PC-9 (cell line): ENCODE measurements around the gene ATP12A.

ENCODE experiments used
- CTCF ChIP-seq: fragments of 200-600 bp; sonication (generic); conservative IDR thresholded peaks from 2 replicates; pipeline ENCODE4 v1.6.1; 2017; ENCODE audit warnings: mixed run types, antibody characterized with exemption, mild to moderate bottlenecking, moderate library complexity
- EZH2 ChIP-seq: fragments of 200-600 bp; sonication (generic); IDR thresholded peaks from 2 replicates; pipeline ENCODE4 v1.8.0; 2017; ENCODE audit warnings: antibody characterized with exemption, low read depth

DNA sequence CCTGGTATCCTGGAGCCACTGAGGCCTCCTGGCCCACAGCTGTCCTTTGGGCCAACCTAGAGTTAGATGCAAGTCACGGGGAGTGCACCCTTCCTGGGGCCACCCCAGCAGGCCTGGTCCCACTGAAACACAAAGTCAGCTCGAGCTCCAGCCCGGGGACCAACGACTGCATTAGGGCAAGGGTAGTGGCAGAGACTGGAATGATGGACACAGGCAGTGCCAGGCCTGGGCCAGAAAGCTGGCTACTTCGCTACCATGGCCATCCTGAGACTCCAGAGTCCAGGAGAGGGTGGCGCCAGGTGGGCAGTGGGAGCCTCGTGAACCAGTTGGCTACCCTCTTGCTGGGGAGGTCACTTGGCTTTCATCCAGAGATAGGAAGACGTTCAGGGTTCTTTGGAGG lies 61.6 kb downstream of the ATP12A start:
- TF ChIP-seq CTCF, result no peak
- no peak for TF ChIP-seq EZH2
